ENCODE measurements around the gene ZNF444.

ZNF444 gene

DNA sequence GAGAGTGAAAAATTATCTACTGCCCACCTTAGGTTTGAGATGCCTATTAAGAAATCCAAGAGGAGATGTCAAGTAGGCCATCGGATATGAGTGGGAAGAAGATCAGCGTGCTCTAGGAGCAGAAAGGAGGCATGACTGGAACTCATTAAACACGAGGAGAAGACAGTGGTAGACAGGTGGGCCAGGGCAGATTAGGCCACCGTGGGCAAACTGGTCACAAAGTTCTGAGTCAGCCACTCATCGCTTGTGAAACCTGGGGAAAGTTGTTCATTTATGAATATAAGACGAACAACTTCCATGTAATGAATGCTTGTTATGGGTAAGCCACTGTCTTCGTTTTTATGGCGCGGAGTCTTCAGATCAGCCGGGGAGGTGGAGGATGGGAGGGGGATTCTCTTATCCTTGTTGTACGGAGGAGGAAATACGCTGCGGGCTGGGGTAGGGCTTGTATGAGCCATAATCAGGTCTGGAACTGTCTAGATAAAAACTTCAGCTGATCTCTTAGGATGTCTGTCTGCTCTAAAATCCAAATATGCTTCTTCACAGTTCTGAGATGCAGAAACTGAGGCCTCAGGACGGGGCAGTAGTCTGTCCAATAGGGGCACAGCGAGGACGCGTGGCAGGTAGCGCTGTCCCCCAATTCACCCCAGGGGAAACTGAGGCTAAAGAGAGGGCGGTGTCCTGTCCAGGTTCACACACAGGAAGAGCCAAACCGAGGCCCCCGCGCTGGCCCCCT lies 1.1 kb upstream of the ZNF444 start:
- Mint-ChIP-seq H3K36me3 (ENCODE audit: low read depth) (no peaks in the 10 kb centered on the region), H3K4me1 (peaks cover 68% of the 10 kb centered on the region), H3K4me3 (peak overlapping the region; percentile 85), H3K27ac (peak overlapping the region; percentile 99), H3K9me3 (no peaks in the 10 kb centered on the region), H3K27me3 (ENCODE audit: low read depth, poor library complexity) (peaks cover 6% of the 10 kb centered on the region)
- TF ChIP-seq, protein P1, sequence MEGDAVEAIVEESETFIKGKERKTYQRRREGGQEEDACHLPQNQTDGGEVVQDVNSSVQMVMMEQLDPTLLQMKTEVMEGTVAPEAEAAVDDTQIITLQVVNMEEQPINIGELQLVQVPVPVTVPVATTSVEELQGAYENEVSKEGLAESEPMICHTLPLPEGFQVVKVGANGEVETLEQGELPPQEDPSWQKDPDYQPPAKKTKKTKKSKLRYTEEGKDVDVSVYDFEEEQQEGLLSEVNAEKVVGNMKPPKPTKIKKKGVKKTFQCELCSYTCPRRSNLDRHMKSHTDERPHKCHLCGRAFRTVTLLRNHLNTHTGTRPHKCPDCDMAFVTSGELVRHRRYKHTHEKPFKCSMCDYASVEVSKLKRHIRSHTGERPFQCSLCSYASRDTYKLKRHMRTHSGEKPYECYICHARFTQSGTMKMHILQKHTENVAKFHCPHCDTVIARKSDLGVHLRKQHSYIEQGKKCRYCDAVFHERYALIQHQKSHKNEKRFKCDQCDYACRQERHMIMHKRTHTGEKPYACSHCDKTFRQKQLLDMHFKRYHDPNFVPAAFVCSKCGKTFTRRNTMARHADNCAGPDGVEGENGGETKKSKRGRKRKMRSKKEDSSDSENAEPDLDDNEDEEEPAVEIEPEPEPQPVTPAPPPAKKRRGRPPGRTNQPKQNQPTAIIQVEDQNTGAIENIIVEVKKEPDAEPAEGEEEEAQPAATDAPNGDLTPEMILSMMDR (IDR thresholded peaks at IDR 0.05): no peak
- DNase-seq: no peak

DNA sequence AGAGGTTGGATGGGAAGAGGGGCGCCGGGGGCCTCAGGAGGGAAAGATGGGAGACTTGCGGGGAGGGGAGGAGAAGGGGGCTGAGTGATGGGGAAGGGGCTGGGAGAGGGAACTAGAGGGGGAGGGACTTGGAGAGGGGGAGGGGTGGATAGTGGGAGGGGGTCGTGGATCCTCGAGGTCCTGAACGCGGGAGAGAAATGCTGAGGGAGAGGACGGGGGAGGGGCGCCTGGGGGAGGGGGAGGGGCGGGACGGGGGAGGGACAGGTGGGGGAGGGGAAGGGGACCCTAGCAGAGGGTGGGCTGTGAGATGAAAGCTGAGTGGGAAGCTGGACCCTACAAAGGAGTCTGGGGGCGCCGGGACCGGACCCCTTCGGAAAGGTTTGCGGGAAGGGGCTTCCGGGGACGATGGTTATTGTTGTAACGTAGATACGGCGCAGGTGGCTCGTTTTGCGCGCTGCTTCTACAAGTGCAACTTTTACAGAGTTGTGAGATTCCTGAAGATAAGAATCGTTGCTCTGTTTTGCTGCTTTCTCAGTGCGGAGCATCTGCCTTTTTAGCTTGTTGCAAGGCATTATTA lies 418 bp downstream of the ZNF444 start:
- Mint-ChIP-seq H3K9me3 (no peaks in the 10 kb centered on the region), H3K4me1 (peaks cover 63% of the 10 kb centered on the region), H3K27ac (no peak overlapping the region), H3K27me3 (ENCODE audit: low read depth, poor library complexity) (peaks cover 6% of the 10 kb centered on the region), H3K4me3 (peak overlapping the region; percentile 85), H3K36me3 (ENCODE audit: low read depth) (peaks cover 2% of the 10 kb centered on the region)
- TF ChIP-seq, protein P1 (IDR thresholded peaks at IDR 0.05): no peak
- DNase-seq: no peak

GRCh38 chr19:56142087-56142787 lies 1.1 kb downstream of the ZNF444 start:
- peak overlapping the region; percentile 45 for H3K27ac Mint-ChIP-seq
- no peak for DNase-seq
- peaks cover 62% of the 10 kb centered on the region for H3K4me1 Mint-ChIP-seq
- H3K9me3 Mint-ChIP-seq: no peaks in the 10 kb centered on the region
- peaks cover 6% of the 10 kb centered on the region for H3K27me3 Mint-ChIP-seq (ENCODE audit: low read depth, poor library complexity)
- peak overlapping the region; percentile 85 for H3K4me3 Mint-ChIP-seq
- H3K36me3 Mint-ChIP-seq (ENCODE audit: low read depth): peaks cover 3% of the 10 kb centered on the region
- TF ChIP-seq, protein P1 (IDR thresholded peaks at IDR 0.05): no peak

DNA sequence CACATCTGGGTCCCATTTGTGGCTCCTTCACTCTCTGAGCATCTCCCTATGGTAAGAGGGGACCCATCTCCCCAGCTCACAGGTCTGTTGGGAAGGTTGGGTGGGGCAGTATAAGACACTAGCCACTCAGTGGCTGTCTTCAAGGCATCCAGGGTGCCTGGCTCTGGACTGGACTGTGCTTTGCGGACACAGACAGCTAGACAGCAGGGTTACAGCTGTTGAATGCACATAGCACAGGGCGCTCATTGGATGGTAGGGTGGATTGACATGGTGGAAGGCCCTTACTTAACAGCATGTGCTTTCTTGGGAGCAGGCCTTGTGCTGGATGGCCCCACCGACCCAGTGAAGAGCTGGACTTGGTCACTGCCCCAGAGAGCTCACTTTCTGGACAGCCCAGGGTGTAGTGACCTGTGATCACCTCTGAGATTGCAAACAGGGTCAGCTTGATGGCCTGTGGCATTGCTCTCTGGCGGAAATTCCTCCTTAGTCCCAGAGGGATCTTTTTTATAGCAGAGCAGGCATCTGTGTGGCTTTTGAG lies 1.9 kb downstream of the ZNF444 start:
- peaks cover 11% of the 10 kb centered on the region for H3K36me3 Mint-ChIP-seq (ENCODE audit: low read depth)
- peak overlapping the region; percentile 45 for H3K27ac Mint-ChIP-seq
- H3K4me3 Mint-ChIP-seq: peak overlapping the region; percentile 85

DNA sequence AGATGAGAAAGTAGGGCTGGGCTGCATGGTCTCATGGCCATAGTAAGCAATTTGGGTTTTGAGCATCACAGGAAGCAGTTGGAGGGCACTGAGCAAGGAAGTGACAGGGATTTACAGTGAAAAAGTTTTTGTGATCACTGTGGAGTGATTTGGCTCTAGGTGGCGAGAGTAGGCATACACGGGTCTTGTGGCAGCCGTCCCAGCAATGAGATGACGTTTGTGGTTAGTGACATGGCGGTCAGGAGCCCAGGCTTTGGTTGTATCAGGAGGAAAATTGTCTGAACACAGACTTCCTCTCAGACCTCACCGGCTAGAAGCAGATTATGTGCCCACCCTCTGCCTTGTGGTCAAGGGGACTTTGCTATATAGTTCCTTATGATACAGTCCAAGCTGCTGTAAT lies 3.3 kb downstream of the ZNF444 start:
- no peak overlapping the region for H3K4me3 Mint-ChIP-seq
- H3K4me1 Mint-ChIP-seq: peaks cover 47% of the 10 kb centered on the region
- peaks cover 22% of the 10 kb centered on the region for H3K36me3 Mint-ChIP-seq (ENCODE audit: low read depth)
- H3K27me3 Mint-ChIP-seq (ENCODE audit: low read depth, poor library complexity): no peaks in the 10 kb centered on the region
- no peaks in the 10 kb centered on the region for H3K9me3 Mint-ChIP-seq
- TF ChIP-seq, protein P1 (IDR thresholded peaks at IDR 0.05): no peak
- DNase-seq: no peak
- H3K27ac Mint-ChIP-seq: peak overlapping the region; percentile 52

More for the DNA sequence above, 1.9 kb downstream of the ZNF444 start:
- peaks cover 6% of the 10 kb centered on the region for H3K27me3 Mint-ChIP-seq (ENCODE audit: low read depth, poor library complexity)
- no peaks in the 10 kb centered on the region for H3K9me3 Mint-ChIP-seq
- TF ChIP-seq, protein P1 (IDR thresholded peaks at IDR 0.05): no peak
- peaks cover 59% of the 10 kb centered on the region for H3K4me1 Mint-ChIP-seq
- no peak for DNase-seq

All from nephron progenitor cell (in vitro differentiated cells).